Measurements from ENCODE around the gene NUSAP1. TPM values are rescaled to one million over a fixed set of nuclear protein-coding genes. Genes with fewer than 3 reads are reported as not detected.

Gene NUSAP1
- total RNA-seq, 1 experiment from 2014 or later = 158 TPM

- Histone ChIP-seq H2BK20ac (ENCODE audit: low read depth, low read length, poor library complexity, severe bottlenecking) (no peak overlapping the region), H3K79me1 (ENCODE audit: insufficient read depth, low read depth, low read length, poor library complexity, severe bottlenecking) (no peaks in the 10 kb centered on the region), H3K18ac (ENCODE audit: insufficient read length, low read depth, low read length) (no peak overlapping the region), H3T11ph (ENCODE audit: low read length) (no peak overlapping the region), H2BK120ac (ENCODE audit: low read depth, low read length, poor library complexity, severe bottlenecking) (no peak overlapping the region), H3K23ac (ENCODE audit: insufficient read length, low read depth, low read length) (no peak overlapping the region), H3K9ac (ENCODE audit: extremely low read depth, insufficient read length, low read length) (no peak overlapping the region), H3K79me2 (ENCODE audit: insufficient read depth, low read length) (no peaks in the 10 kb centered on the region), H3K27ac (ENCODE audit: insufficient read length, low read depth, low read length) (no peak overlapping the region), H2BK5ac (ENCODE audit: insufficient read length, low read length) (no peak overlapping the region), H3K14ac (ENCODE audit: insufficient read depth, low read length) (no peak overlapping the region), H2AFZ (ENCODE audit: low read length) (no peak overlapping the region), H4K8ac (replicated peaks; ENCODE audit: insufficient read length, low read depth, low read length) (no peak overlapping the region), H3K27me3 (ENCODE audit: insufficient read depth, low read length) (no peaks in the 10 kb centered on the region), H4K91ac (ENCODE audit: insufficient read length, low read depth, low read length) (no peak overlapping the region), H2BK15ac (ENCODE audit: low read depth, low read length) (no peak overlapping the region), H3K56ac (ENCODE audit: insufficient read length, low read depth, low read length) (no peak overlapping the region), H3K4me2 (ENCODE audit: insufficient read depth, insufficient read length, low read length) (no peak overlapping the region), H4K5ac (ENCODE audit: insufficient read length, low read depth, low read length) (no peak overlapping the region), H3K23me2 (ENCODE audit: insufficient read length, low read depth, low read length, poor library complexity, severe bottlenecking) (no peaks in the 10 kb centered on the region), H2AK5ac (ENCODE audit: insufficient read length, low read length) (no peak overlapping the region), H3K9me3 (ENCODE audit: control insufficient read depth, low read depth, low read length) (no peaks in the 10 kb centered on the region), H3K4ac (ENCODE audit: low read depth, low read length) (no peak overlapping the region), H3K4me1 (ENCODE audit: insufficient read depth, low read length) (no peaks in the 10 kb centered on the region), H4K20me1 (ENCODE audit: control insufficient read depth, insufficient read depth, insufficient read length) (no peaks in the 10 kb centered on the region), H2BK12ac (ENCODE audit: insufficient read length, low read depth, low read length) (no peak overlapping the region)
- Mint-ChIP-seq H3K27ac (no peak overlapping the region; a peak in 1 of 7 replicates), H3K4me1 (no peaks in the 10 kb centered on the region), H3K4me3 (no peak overlapping the region), H3K27me3 (ENCODE audit: low read depth) (no peaks in the 10 kb centered on the region), H3K36me3 (ENCODE audit: insufficient read depth in 1 of 3, low read depth in 3 of 3) (peaks cover 9 to 31% (median 23%) of the 10 kb centered on the region in 3 experiments; a peak in 6 of 7 replicates), H3K9me3 (no peaks in the 10 kb centered on the region)
- no peak for TF ChIP-seq CTCF (conservative IDR thresholded peaks at IDR 0.05)
- WGBS (ENCODE audit: extremely low coverage, insufficient read length, low lambda C conversion rate) = no CpG with 5 or more reads among the region's 2 CpGs
- no peak for DNase-seq
Measured at GRCh38 chr15:41392659-41393058, 60.0 kb downstream of the NUSAP1 start.
